Suppressor macrophage (primary cell): Measurements from ENCODE around the gene NKX2-8.

ENCODE experiments used
- DNase-seq, 4 experiments: peaks; one replicate each; pipeline ENCODE4 v3.0.0-alpha.2; 2020 to 2022
- total RNA-seq, 17 experiments: gene quantifications; one replicate each; lab custom pipeline; 2026; ENCODE audit warnings: mixed read lengths in 6 of 17, inconsistent platforms in 3 of 17; lab: John Stamatoyannopoulos, UW

Gene NKX2-8
- total RNA-seq: 0 to 0.66 (median 0) reads per million in 17 experiments

DNA sequence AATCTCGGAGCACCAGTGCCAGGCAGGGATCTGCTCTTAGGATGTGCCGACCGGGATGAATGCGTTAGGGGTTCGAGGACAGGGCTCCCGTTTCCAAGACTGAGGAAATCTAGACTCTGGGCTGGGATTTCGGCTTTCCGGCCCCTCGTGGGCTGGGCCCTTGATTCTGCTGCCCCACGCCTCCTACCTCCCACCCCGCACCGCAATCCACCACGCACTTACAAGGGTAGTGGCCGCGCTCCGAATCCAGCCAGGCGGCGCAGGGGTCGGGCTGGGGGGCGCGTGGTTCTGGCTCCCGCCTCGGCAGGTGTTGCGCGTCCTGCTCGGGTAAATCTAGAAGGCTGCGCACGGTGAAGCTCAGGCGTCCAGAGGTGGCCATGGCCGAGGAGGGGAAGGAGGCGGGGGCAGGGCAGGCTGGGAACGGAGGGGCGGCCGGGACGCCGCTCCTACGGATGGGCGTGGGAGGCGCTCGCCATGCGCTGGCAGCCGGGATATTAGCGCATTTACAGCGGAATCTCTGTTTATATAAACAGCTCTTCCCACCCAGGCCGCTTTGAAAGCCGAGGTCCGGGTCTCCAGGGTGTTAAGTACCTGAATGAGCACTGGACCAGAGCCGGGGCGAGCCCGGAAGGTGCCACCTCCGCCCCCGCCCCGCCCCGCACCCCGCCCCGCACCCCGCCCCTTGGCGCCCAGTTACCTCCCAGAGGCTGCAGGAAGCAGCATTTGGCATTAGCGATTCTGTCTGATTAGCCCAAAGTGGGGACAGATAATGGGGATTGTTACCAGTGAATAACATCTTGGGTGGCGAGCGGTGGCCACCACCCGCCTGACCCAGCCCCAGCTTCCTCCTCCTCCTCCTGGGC, at the start of gene NKX2-8:
Gene NKX2-8, minus strand, starts transcription at position 604 of the 863 bp plus-strand sequence. Its CDS starts 225 bp downstream, at position 379.
- DNase-seq: no peak

DNA sequence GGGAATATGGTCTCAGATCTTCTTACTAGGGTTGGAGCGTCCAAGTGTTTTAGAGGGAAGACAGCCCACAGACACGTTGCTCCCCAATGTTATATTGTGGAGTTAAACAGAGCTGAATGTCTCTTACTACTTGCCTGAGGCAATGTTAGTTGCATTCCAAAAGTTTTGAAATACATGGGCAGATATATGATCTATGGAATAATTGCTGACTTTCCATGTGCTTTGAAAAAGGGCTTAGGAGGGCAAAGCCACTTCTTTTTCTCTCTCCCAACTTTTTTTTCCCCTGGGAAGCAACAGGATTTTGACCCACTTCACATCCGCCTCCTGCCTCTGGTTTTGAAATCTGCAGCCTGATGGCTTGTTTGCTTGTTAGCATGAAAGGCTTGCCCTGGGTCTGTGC, 45.6 kb upstream of the NKX2-8 start:
- DNase-seq: no peak

DNA sequence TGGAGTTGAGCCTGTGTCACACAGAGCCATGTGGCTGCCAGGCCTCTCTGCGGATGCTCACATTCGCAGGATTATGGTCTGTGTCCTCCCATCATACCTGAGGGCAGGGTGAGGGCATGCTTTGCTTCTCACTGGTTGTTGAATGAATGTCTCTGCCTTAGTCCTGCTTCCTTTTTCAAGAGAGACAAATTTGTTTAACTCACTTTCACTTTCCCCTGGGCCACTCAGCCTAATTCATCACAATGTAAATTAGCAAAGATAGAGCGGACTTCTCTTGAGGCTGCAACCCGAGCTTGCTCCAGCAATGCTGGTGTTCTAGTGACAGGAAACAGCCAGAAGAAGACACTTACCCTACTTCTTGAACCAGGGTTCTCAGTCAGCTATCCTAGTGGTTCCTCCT, 43.7 kb upstream of the NKX2-8 start:
- DNase-seq: no peak

DNA sequence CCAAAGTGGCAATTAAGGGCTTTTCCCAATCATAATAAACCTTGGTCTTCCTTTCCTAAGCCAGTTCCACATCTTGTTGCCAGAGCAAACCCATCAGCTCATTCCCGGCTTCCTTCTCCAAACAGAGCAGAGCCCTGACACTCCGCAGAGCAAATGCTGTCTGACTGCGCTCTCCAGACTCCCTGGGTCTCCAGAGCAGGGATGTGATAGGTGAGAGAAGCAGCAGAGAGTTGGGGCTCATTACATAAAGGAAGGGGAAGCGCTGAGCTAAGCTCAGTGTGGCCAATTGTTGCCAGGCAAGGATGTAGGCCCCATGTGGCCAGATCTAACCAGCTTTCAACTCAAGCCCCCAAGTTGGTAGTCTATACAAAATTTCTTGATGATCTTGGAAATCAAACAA, 43.0 kb upstream of the NKX2-8 start:
- DNase-seq: no peak

DNA sequence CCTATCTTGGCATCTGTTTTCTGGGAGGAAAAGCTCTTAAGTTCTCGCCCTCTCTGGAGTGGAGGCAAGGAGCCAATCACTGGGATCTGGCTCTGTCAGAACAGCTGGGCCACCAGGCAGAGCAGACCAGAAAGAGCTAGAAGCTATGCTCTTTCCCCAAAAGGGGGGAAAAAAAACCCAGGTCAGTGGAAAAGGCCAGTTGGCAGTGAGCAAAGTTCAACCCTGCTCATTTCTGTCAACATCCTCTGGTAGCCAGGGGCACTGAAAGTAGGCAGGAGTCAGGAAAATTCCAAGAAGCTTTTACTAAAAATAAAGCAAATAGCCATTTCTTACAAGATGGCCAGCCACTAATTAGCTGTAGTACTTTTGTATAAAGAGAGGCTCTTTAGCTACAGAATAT, 42.6 kb upstream of the NKX2-8 start:
- DNase-seq: no peak

DNA sequence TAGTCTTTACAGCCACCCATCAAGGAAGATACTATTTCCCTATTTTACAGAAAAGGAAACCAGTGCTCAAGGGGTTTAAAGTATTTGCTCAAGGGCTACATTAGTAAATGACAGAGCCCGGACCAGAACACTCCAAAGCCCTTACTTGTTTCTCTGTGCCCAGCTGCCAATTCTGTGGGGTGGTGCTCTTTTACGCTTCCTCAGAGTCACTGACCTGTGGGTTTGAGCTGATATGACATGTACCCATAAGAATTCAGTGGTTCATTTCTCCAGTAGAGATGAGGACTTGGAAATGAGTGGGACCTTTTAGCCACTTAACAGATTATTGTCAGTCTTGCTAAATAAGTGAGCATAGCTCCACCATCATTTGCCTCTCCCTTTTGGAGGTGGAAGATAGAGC, 37.4 kb upstream of the NKX2-8 start:
- DNase-seq: no peak

DNA sequence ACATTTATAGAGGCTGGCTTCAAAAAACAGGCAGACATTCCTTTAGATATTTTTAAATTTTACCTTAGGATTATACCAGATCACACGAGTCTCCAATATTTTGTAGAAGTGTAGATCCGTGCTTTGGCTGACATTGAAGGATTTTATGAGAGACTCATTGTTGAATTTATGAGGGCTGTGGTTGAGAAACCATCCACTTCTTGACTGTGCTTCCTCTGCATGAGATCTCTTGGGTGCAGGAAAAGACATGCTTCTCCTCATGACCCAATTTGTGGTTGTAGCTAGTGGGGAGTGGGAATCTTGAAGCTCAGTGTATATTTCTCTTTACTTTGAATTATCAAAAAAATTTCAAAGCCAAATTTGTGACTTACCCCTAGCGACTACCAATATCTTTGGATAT, 36.7 kb upstream of the NKX2-8 start:
- DNase-seq: no peak

DNA sequence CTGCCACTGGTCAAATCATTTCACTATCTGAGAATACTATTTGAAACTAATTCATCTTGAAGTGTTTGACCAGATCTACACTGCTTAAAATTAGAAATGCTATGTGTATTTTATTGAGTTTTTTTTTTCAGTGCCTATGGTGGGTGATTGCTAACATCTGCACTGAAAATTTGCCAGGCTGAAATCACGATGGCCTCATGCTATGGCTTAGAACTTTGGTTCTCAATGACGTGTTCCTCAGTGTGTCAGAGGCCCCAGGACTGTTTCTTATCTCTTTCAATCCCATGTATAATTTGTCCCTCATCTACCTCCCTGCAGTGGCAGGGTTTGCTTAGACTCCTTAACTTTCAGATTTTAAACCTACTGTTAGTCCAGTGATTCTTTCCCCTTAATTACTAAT, 36.2 kb upstream of the NKX2-8 start:
- no peak for DNase-seq

DNA sequence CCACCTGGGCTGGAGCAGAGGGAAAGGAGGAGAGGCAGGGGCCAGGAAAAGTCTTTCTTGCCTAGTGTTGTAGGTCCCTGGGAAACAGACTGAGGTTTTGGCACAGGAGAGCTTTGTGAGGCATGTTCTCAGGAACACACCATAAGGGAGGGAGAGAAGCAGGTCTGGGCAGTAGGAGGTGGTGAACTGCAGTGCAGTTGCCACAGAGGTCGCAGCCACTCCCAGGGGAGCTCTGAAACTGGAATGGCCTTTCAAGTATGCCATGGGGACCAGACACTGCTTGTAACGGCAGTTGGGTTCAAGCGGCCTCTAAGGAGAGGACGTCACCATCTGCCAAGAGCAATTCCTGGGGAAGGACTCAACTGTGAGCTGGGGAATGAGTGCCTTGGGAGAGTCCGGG, 35.4 kb upstream of the NKX2-8 start:
- DNase-seq: no peak

DNA sequence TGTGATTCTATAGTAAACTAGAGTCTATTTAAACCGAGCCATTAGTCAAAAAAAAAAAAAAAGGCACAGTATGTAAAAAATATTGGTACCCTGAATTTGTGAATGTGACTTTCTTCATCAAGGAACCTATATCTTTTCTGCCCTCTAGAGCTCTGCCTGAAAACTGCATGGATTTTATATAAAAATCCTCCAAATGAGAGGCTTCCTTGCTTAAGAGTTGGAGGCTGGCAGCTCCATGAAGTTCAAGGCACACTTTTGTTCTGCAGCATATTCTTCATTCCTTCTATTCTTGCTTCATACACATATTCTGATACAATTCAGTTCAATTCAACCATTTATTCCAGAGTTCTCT, 23.1 kb upstream of the NKX2-8 start:
- DNase-seq: no peak

DNA sequence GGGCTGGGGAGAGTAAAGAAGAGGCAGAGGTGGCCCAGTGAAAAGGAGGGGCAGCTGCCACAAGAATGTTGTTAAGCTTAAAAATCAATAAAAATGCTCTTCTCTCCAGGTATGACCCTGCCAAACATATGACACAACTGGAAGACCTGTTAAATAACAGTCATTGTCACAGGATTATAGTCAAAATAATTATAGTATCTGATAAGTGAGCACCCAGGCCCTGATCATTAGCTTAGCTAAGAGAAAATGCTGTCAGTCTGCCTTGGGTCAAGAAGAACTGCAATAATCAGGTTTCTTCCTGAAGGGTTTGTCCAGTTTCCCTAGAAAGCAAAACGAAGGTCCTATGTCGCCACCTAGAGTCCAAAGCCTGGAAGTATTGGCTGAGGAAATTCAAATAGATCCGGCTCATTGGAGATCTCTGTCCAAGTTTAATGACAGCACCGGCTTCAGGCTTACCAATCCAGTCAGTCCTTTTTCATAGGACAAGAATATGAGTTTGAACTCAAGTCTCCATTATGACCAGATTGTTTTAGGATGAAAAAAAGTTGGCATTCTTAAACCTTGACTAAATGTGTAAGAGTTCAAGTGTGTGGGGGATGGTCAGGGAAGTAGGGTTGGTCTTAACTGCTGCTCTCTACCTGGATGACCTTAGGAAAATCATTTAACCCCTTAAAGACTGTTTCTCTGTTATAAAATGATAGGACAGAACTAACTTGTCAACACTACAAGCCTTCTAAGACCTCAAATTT, 22.5 kb upstream of the NKX2-8 start:
- DNase-seq: peak; percentile 69 to 81 (median 72)

DNA sequence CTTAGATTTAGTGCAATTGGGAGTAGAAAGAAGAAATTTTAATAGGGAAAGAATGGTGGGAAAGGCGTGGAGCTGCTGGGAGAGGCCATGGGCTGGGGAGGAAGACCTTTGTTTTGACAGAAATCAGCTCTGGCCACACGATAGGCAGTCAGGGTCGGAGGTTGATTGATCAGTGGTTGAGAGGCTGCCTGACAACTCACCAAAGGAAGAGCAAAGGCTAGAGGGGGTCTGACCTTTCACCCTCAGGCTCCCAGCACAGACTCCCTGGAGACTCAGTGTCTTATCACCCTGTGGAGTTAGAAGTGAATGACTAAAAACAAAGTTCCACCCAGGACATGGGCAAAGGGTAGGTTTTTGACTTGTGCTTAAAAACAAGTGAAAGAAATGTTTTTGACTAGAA, 18.0 kb upstream of the NKX2-8 start:
- no peak for DNase-seq

DNA sequence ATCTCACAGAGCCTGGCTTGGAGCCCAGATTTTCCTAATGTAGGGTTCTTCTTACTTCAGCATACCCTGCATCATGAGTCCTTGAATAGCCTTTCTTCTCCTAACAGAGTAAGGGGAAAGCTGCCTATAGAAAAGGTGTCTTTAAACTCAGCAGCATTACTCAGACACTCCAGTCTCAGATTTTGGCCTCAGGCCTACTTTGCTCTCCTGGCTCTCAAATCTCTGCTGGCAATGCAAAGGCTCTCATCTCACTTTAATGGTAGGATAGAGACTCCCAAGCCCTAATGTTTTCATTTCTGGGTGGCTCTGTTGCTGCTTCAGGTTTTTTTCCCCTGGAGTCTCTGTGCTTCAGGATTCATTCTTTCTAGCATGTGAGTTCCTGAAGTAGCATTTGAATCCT, 9.1 kb upstream of the NKX2-8 start:
- no peak for DNase-seq

DNA sequence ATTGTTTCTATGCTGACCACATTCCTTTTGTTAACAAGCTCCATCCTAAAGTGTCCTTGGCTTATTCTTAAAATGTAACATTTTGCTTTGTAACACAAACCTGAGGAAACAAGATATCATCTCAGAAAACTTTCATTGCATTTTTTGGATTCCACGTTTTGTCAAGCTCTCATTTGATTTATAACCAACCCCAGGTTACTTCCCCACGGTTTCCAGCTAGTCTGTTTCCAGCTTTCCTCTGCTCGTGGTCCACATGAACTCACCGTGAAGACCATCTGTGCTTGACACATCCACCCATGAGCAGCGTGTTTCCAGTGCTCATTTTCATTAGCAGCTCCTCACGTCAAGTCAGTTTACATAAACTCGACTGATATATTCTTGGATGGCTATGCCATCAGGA, 6.4 kb upstream of the NKX2-8 start:
- DNase-seq: no peak

DNA sequence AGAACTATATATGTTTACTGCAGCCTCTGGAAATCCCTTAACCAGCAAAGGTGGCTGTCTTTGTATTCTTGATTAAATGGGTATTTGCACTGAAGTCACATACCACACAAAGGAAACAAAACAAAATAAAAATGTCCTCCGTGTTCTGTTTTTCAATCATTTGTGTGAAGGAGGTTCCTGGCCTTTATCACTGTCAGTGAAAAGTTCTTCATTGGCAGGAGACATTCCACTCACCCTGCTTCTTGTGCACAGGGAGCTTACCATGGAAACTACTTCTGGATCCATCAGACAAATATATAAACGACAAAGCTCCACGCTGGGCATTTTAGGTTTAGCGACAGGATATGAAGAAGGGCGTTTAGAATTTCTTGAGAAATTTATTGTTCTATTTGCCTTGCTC, 5.7 kb upstream of the NKX2-8 start:
- DNase-seq: no peak

DNA sequence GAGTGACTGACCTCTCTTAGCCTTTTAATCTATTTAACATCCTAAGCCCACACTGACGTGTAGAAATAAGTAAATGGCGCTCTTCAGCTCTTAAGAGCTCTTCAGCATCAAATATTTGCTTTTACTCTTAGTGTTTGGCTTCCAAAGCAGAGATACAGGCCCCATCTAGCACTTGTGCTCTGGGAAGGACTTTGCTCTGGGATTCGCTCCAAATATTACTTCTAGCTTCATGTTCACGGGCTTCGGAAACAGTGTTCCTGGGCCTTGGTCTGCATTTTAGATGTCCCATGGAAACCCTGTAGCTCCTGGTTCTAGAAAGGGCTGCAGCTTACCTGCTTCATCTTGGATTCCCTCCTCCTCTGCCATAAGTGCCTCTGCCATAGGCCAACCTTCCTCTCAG, 2.7 kb upstream of the NKX2-8 start:
- DNase-seq: no peak

DNA sequence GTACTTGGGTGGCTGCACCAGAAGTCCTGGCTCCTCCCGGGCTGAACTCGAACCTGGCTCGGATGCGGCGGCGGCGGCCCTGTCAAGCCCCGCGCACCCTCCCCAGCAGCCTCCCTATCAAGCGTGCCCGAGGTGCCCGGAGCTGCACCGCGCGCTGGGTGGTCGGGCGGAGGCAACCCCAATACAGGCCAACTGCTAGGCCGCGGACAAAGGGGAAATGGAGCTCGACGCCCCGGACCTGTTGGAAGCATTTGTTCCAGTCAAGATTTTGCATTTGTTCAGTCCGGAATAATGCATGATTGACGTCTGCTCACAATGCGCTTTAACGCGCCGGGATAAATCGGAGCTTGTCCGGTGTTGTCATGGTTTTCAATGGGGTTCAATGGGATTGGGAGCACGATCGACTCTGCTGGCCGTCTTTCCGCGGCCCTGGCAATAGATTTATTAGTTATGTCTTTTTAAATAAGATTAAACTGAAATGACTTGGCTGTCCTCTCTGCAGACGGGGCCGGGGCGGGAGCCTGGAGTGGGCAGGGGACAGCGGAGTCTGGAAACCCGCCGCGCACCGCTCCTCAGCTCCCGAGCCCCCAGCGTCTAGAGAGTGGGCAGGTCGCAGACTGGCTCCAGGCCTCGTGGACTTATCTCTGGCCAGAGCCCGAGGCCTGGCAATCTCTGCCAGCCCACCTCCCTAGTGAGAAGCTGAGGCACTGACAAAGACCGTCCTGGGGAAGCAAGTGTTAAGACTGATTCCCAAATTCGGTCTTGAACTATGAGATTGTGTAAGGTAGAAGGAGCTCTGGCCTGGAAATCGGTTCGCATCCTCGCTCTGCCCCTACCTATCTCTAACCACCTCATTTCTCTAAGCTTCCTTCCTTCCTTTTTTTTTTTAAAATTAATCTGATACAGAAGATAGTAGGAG, 1.7 kb upstream of the NKX2-8 start:
- DNase-seq: no peak

DNA sequence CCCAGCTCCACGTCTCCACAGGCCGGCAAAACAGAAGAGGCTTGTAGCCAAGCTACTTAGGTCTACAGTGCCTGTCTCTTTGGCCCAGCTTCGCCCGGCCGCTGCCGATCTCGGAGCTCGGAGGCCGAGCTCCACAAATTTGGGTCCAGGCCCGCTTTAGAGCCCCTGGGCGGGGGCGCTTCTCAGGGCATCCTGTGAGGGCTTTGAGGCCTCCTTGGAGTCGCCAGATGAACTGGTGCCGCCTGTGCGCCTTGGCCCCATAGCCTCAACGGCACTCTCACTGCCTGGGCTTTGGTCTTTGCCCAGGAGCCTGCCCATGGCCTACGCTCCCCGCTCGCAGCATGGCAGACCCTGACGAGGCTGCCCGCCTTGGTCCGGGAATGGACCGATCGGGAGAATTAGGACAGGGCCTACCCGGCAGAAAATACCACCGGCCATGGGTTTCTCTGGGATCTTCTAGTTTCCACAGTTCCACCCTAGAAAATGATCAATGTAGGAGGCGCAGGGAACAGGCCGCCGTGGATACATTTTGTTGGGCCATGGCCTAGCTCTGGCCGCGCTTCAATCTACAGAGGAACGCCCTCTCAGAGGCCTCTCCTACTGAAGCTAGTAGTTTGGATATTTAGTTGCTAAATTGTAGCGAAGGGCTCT, 953 bp upstream of the NKX2-8 start:
- DNase-seq: no peak

DNA sequence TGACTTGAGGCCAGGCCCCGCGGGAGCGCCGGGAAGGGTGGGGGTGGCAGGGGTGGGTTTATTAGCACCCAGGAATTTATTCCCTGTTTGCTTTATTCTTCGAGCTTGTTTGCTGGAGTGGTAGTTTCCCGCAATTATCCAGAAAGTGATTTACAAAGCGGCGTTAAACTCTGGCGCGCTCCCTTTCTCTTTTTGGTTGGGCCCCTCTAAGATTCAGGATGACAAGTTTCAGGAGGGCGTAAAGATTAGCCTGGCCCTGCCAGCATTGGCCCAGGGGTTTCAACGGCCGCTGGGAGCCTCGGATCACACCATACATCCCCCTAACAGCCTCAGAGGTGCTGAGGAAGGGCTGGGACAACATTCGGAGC, 444 bp upstream of the NKX2-8 start:
- DNase-seq: no peak

DNA sequence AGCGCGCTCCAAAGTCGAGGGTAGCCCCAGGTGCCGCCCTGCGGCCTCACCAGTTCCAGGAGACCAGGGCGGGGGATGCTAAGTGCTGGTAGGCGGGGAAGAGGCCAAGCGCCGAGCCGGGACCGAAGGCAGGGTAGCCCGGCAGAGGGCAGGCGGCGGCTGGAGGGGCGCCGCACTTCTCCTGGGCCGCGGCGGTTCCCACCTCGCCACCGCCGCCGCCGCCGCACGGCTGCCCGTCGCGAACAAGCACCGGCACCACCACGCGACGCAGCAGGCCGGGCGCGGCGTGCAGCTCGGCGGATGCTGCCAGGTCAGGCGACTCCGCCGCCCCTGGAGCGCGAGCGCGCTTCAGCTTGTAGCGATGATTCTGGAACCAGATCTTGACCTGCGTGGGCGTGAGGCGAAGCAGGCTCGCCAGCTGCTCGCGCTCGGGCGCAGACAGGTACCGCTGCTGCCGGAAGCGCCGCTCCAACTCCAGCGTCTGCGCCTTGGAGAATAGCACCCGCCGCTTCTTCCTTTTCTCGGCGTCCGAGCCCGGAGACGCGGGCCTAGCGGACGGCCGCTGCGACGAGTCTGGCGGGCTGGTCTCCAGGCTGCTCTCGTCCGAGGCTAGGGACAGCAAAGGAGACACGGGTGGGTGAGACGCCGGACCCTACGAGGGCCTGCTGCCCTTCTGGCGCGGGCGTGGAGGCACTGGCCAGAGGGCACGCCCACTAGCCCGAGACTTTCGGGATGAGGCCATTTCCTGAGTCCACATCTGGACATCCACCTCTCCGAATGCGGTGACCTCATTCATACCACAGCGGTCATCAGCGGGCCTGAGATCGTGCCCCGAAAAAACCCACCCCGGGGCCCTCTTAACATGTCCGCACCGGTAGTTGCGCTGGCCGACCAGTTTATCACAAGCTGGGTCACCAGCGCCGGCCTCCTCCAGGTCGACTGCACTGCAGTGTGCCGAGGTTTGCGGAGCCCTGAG, 1.3 kb downstream of the NKX2-8 start:
- DNase-seq: peak; percentile 2 to 20 (median 12)

DNA sequence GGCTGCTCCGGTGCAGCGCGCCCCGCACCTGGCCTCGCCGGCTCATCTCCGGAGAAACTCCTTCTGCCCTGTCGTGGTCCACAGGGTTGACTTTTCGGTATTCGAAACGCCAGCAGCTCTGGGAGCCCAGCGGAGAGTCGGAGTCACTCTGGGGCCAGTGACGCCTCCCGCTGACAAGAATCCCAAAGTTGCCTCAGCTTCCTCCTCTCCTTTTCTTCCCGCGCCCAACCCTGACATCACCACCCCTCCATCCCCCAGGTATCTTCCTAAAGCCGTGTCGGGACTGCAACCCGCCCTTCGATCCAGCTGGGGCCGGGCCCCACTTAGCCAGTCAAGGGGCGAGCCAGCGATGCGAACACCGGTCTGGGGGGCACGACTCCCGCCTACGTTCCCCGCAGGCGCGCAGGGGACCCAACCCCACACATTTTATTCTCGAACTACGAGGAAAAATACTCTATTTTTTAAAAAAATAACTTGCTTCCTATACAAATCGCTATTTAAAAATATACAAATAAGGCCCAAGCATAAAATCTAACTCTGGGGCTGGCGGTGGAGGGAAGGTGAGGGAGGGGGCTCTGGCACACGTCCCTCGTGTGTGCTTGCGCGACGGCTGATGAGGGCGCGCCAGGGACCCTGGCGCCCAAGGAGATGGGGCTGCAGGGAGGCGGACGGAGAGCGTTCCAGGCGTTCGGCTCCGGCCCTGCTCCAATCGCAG, 2.1 kb downstream of the NKX2-8 start:
- DNase-seq: no peak
